B cell (primary cell): ENCODE data around the gene PTMA. TPM values are rescaled to one million over a fixed set of nuclear protein-coding genes. Genes with fewer than 3 reads are reported as not detected.
A peak's percentile ranks its signal among the peaks of the same experiment; 100 is the strongest.

Source experiments
- ATAC-seq: fragments of 200-7000 bp; cut with Tn5 transposase; one replicate; pipeline ENCODE4 v1.10.0; 2021; ENCODE audit warnings: low read depth, mild to moderate bottlenecking, moderate number of reproducible peaks, moderate library complexity
- CTCF ChIA-PET: fragments of 350-600 bp; sonication (Branson Sonifier 250); formaldehyde crosslinking; loops from one replicate; lab custom pipeline; 2021; ENCODE audit warnings: antibody characterized with exemption, inconsistent platforms; lab: Charles Lee
- POLR2A ChIA-PET: fragments of 350-600 bp; sonication (Branson Sonifier 250); formaldehyde crosslinking; loops from one replicate; lab custom pipeline; 2021; ENCODE audit warnings: antibody characterized with exemption; lab: Charles Lee
- DNase-seq: peaks from one replicate; pipeline ENCODE4 v3.0.0; 2013
- H2AFZ ChIP-seq: 2 replicates; pipeline ENCODE4 v1.6.1; 2012; ENCODE audit warnings: mild to moderate bottlenecking, low read depth, low read length; ENCODE audit not compliant: insufficient read depth, poor library complexity, severe bottlenecking
- H3K27ac ChIP-seq, 2 donors: 1 replicate in 1 of 2; 2 replicates in 1 of 2; pipeline ENCODE4 v1.5.1; 2012 to 2013; ENCODE audit warnings: low read length in 2 of 2, mild to moderate bottlenecking in 2 of 2, moderate library complexity in 1 of 2
- H3K27me3 ChIP-seq, 4 experiments: fragments of 200-600 bp in 1 of 4; sonication (generic) in 1 of 4; replicated peaks in 1 of 4; 1 replicate in 2 of 4; 2 replicates in 2 of 4; pipeline versions ENCODE4 v1.6.1 to v1.7.0; 2013 to 2016; ENCODE audit warnings: low read length in 3 of 4, mild to moderate bottlenecking in 2 of 4, mixed read lengths in 1 of 4, moderate library complexity in 1 of 4; ENCODE audit not compliant: insufficient read depth in 4 of 4, control insufficient read depth in 3 of 4; ENCODE audit errors: control extremely low read depth in 1 of 4
- H3K36me3 ChIP-seq, 2 experiments: replicated peaks in 1 of 2; 1 replicate in 1 of 2; 2 replicates in 1 of 2; pipeline versions ENCODE4 v1.6.1 to v1.7.1; 2013; ENCODE audit warnings: low read length in 1 of 2; ENCODE audit not compliant: insufficient read depth in 2 of 2, control insufficient read depth in 1 of 2; ENCODE audit errors: control extremely low read depth in 1 of 2, extremely low read depth in 1 of 2
- H3K4me1 ChIP-seq, 2 donors: fragments of 200-600 bp in 1 of 2; sonication (generic) in 1 of 2; 1 replicate in 1 of 2; 2 replicates in 1 of 2; pipeline versions ENCODE4 v1.5.1 to v1.6.1; 2013 to 2017; ENCODE audit warnings: low read length in 2 of 2; ENCODE audit not compliant: control insufficient read depth in 2 of 2, insufficient read depth in 2 of 2
- H3K4me2 ChIP-seq: replicated peaks from 2 replicates; pipeline ENCODE3; 2012; ENCODE audit warnings: mild to moderate bottlenecking, low read depth, low read length; ENCODE audit not compliant: poor library complexity, severe bottlenecking
- H3K4me3 ChIP-seq, 5 experiments: fragments of 200-600 bp in 1 of 5; sonication (generic) in 1 of 5; 1 replicate in 3 of 5; 2 replicates in 2 of 5; pipeline versions ENCODE4 v1.5.1 to v1.7.0; 2011 to 2016; ENCODE audit warnings: low read length in 4 of 5, mild to moderate bottlenecking in 4 of 5, low read depth in 2 of 5, control low read depth in 1 of 5, moderate library complexity in 1 of 5; ENCODE audit not compliant: insufficient read depth in 1 of 5; ENCODE audit errors: control extremely low read depth in 1 of 5, extremely low read depth in 1 of 5
- H3K79me2 ChIP-seq: fragments of 200-600 bp; sonication (generic); one replicate; pipeline ENCODE4 v1.6.0; 2016; ENCODE audit warnings: low read length; ENCODE audit not compliant: control insufficient read depth, insufficient read depth
- H3K9ac ChIP-seq: fragments of 200-600 bp; sonication (generic); 2 replicates; pipeline ENCODE4 v1.6.1; 2017; ENCODE audit warnings: mild to moderate bottlenecking, low read length, moderate library complexity
- H3K9me3 ChIP-seq, 3 donors: one replicate each; pipeline versions ENCODE4 v1.6.1 to v1.7.1; 2013; ENCODE audit warnings: low read length in 2 of 3; ENCODE audit not compliant: control insufficient read depth in 2 of 3, insufficient read depth in 1 of 3; ENCODE audit errors: control extremely low read depth in 1 of 3
- H4K20me1 ChIP-seq: 2 replicates; pipeline ENCODE4 v1.6.0; 2012; ENCODE audit warnings: mild to moderate bottlenecking, low read length; ENCODE audit not compliant: insufficient read depth, control insufficient read depth, poor library complexity, severe bottlenecking
- H3K27ac Mint-ChIP-seq: one replicate; pipeline ENCODE4 v1.8.0; 2021; ENCODE audit warnings: mixed read lengths
- H3K27me3 Mint-ChIP-seq: one replicate; pipeline ENCODE4 v1.8.0; 2021; ENCODE audit warnings: mixed read lengths
- H3K4me1 Mint-ChIP-seq: one replicate; pipeline ENCODE4 v1.8.0; 2021; ENCODE audit warnings: mixed read lengths
- H3K4me3 Mint-ChIP-seq: one replicate; pipeline ENCODE4 v1.8.0; 2021; ENCODE audit warnings: mixed read lengths
- H3K9me3 Mint-ChIP-seq: one replicate; pipeline ENCODE4 v1.8.0; 2022; ENCODE audit warnings: mixed read lengths; ENCODE audit not compliant: insufficient read depth
- EZH2 ChIP-seq: IDR thresholded peaks from 2 replicates; pipeline ENCODE4 v1.6.1; 2012; ENCODE audit warnings: borderline replicate concordance, low read depth, mild to moderate bottlenecking, moderate library complexity, low read length; ENCODE audit not compliant: insufficient read depth, poor library complexity, severe bottlenecking
- WGBS: methylation state at CpG from one replicate; pipeline ENCODE4 v1.1.5; 2013; ENCODE audit warnings: missing lambda C conversion rate; ENCODE audit not compliant: insufficient coverage; 5-methylcytosine and 5-hydroxymethylcytosine counted together
- intact Hi-C: fragments of 100-400 bp; cut with micrococcal nuclease; formaldehyde crosslinking; loops from one replicate; pipeline ENCODE4 v1.10.0; 2022
- polyA plus RNA-seq: library from polyadenylated mRNA; depleted of rRNA; stranded (reverse); fragments of >200 nt; gene quantifications from 2 replicates; pipeline ENCODE4 v1.2.3, GENCODE V29; 2012
- total RNA-seq, 2 donors: library from RNA; stranded (reverse); fragments of 120-200 nt in 1 of 2; gene quantifications; 1 replicate in 1 of 2; 2 replicates in 1 of 2; pipeline versions ENCODE4 v1.2.3 to v1.2.4, GENCODE V29; 2013 to 2022
- TF ChIP-seq, protein P1 (sequence below): fragments of 200-600 bp; IDR thresholded peaks from one replicate; pipeline ENCODE4 v1.8.0; 2022; ENCODE audit warnings: antibody characterized with exemption, mild to moderate bottlenecking

The PTMA gene
- total and polyA plus RNA-seq, 2 donors (not counting 1 experiment from before 2014, with no cell fraction given): 713 to 2,282 TPM

GRCh38 chr2:231667096-231667427 lies 41.3 kb upstream of the PTMA start:
- TF ChIP-seq, protein P1, sequence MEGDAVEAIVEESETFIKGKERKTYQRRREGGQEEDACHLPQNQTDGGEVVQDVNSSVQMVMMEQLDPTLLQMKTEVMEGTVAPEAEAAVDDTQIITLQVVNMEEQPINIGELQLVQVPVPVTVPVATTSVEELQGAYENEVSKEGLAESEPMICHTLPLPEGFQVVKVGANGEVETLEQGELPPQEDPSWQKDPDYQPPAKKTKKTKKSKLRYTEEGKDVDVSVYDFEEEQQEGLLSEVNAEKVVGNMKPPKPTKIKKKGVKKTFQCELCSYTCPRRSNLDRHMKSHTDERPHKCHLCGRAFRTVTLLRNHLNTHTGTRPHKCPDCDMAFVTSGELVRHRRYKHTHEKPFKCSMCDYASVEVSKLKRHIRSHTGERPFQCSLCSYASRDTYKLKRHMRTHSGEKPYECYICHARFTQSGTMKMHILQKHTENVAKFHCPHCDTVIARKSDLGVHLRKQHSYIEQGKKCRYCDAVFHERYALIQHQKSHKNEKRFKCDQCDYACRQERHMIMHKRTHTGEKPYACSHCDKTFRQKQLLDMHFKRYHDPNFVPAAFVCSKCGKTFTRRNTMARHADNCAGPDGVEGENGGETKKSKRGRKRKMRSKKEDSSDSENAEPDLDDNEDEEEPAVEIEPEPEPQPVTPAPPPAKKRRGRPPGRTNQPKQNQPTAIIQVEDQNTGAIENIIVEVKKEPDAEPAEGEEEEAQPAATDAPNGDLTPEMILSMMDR: no peak
- TF ChIP-seq EZH2: no peak
- no peak for ATAC-seq
- peak overlapping the region; percentile 100 for H3K27ac Mint-ChIP-seq
- Histone ChIP-seq H4K20me1 (no peaks in the 10 kb centered on the region), H3K27ac (peak overlapping the region; percentile 93 to 98), H3K9ac (peak overlapping the region; percentile 67), H3K36me3 (peaks cover 0 to 4% of the 10 kb centered on the region in 2 experiments), H3K4me3 (peak overlapping the region in 4 of 5 experiments; percentile 36 to 61 (median 46)), H3K4me2 (peak overlapping the region; percentile 85), H3K27me3 (no peaks in the 10 kb centered on the region), H3K9me3 (peaks cover 0 to 23% (median 3%) of the 10 kb centered on the region in 3 donors), H3K79me2 (peaks cover 38% of the 10 kb centered on the region), H2AFZ (peak overlapping the region; percentile 76), H3K4me1 (peaks cover 77 to 93% of the 10 kb centered on the region in 2 donors)
- peak overlapping the region; percentile 92 for H3K4me3 Mint-ChIP-seq
- whole genome bisulfite sequencing: 10% methylated on average over 9 of the region's 11 CpGs
- no peaks in the 10 kb centered on the region for H3K9me3 Mint-ChIP-seq
- ChIA-PET POLR2A (interaction anchor here (0.6 to 9.2 kb wide), 10 partner anchors 8 to 63 kb away, joined by 3 to 120 read pairs (median 9); partner anchors contain the start of gene PTMA), CTCF (interaction anchor here (1.0 to 17.3 kb wide), 7 partner anchors 8 to 56 kb away, joined by 3 to 561 read pairs (median 19); partner anchors contain the start of gene PTMA)
- DNase-seq: no peak
- H3K4me1 Mint-ChIP-seq: peaks cover 81% of the 10 kb centered on the region
- H3K27me3 Mint-ChIP-seq: no peaks in the 10 kb centered on the region
- intact Hi-C loops: no loop called here

DNA sequence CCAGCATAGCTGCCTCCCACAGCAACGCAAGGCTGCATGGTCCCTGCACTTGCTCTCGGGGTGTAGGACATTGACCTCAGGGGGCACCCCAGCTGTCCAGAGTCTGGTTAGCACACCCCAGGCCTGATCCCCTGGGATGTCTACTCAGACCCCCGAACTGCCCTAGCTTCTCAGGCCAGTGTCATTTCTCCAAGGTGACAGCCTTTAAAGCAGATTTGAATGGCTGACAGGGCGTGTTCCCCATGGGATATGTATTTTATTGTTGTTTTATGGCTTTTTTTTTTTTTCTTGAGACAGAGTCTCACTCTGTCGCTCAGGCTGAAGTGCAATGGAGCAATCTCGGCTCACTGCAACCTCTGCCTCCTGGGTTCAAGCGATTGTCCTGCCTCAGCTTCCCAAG lies 40.8 kb upstream of the PTMA start:
- Mint-ChIP-seq H3K9me3 (no peaks in the 10 kb centered on the region), H3K27ac (peak overlapping the region; percentile 100), H3K4me1 (peaks cover 81% of the 10 kb centered on the region), H3K4me3 (peak overlapping the region; percentile 92), H3K27me3 (no peaks in the 10 kb centered on the region)
- TF ChIP-seq EZH2: no peak
- TF ChIP-seq, protein P1: no peak
- Histone ChIP-seq H3K27ac (peak overlapping the region; percentile 93 to 98), H3K79me2 (peaks cover 38% of the 10 kb centered on the region), H3K4me1 (peaks cover 79 to 96% of the 10 kb centered on the region in 2 donors), H3K9ac (peak overlapping the region; percentile 67), H3K4me3 (peak overlapping the region in 4 of 5 experiments; percentile 36 to 61 (median 46)), H3K27me3 (no peaks in the 10 kb centered on the region), H3K4me2 (peak overlapping the region; percentile 85), H3K9me3 (peaks cover 0 to 22% (median 3%) of the 10 kb centered on the region in 3 donors), H4K20me1 (no peaks in the 10 kb centered on the region), H2AFZ (peak overlapping the region; percentile 76), H3K36me3 (peaks cover 0 to 4% of the 10 kb centered on the region in 2 experiments)
- 14% methylated on average over 2 of the region's 7 CpGs for WGBS
- CTCF ChIA-PET: interaction anchor here (1.0 to 17.3 kb wide), 7 partner anchors 7 to 56 kb away, joined by 3 to 561 read pairs (median 19); partner anchors contain the start of gene PTMA
- no peak for ATAC-seq
- DNase-seq: peak; percentile 57
- POLR2A ChIA-PET: interaction anchor here (0.6 to 9.2 kb wide), 15 partner anchors 8 to 104 kb away, joined by 3 to 120 read pairs (median 6); partner anchors contain the start of gene PTMA
- intact Hi-C loops: no loop called here
